ENCODE measurements around the gene PRSS27.
A peak's percentile ranks its signal among the peaks of the same experiment; 100 is the strongest.

PRSS27 gene

GRCh38 chr16:2720064-2720457, at the start of gene PRSS27:
Gene PRSS27, minus strand, starts transcription at chr16:2720224. Its CDS starts 64 bp downstream, at chr16:2720160.
- no peak for DNase-seq (ENCODE audit: low read depth)

- no peak for DNase-seq (ENCODE audit: low read depth)
These were observed 49.6 kb upstream of the PRSS27 start for GRCh38 chr16:2769675-2770056.

- DNase-seq (ENCODE audit: low read depth), result no peak
These were observed 49.1 kb upstream of the PRSS27 start for GRCh38 chr16:2769100-2769529.

GRCh38 chr16:2768403-2769089, 48.5 kb upstream of the PRSS27 start:
- DNase-seq (ENCODE audit: low read depth), result no peak

- no peak for DNase-seq (ENCODE audit: low read depth)
These were observed 47.9 kb upstream of the PRSS27 start for GRCh38 chr16:2767891-2768290.

GRCh38 chr16:2767140-2767731, 47.2 kb upstream of the PRSS27 start:
- no peak for DNase-seq (ENCODE audit: low read depth)

- no peak for DNase-seq (ENCODE audit: low read depth)
These were observed 46.6 kb upstream of the PRSS27 start for GRCh38 chr16:2766430-2767139.

- DNase-seq (ENCODE audit: low read depth), result no peak
These were observed 45.7 kb upstream of the PRSS27 start for GRCh38 chr16:2765462-2766404.

GRCh38 chr16:2764718-2765117, 44.7 kb upstream of the PRSS27 start:
- no peak for DNase-seq (ENCODE audit: low read depth)

GRCh38 chr16:2763173-2763572, 43.1 kb upstream of the PRSS27 start:
- DNase-seq (ENCODE audit: low read depth), result no peak

GRCh38 chr16:2762711-2763110, 42.7 kb upstream of the PRSS27 start:
- no peak for DNase-seq (ENCODE audit: low read depth)

- DNase-seq (ENCODE audit: low read depth), result no peak
These were observed 42.0 kb upstream of the PRSS27 start for GRCh38 chr16:2761886-2762583.

GRCh38 chr16:2761472-2761871, 41.4 kb upstream of the PRSS27 start:
- DNase-seq (ENCODE audit: low read depth), result no peak

GRCh38 chr16:2757344-2757743, 37.3 kb upstream of the PRSS27 start:
- DNase-seq (ENCODE audit: low read depth), result no peak

- DNase-seq (ENCODE audit: low read depth), result no peak
These were observed 36.4 kb upstream of the PRSS27 start for GRCh38 chr16:2756288-2757015.

- no peak for DNase-seq (ENCODE audit: low read depth)
These were observed 35.1 kb upstream of the PRSS27 start for GRCh38 chr16:2755158-2755557.

GRCh38 chr16:2753733-2754020, 33.7 kb upstream of the PRSS27 start:
- DNase-seq (ENCODE audit: low read depth), result no peak

- peak; percentile 51 for DNase-seq (ENCODE audit: low read depth)
These were observed 33.1 kb upstream of the PRSS27 start for GRCh38 chr16:2752850-2753732.

- DNase-seq (ENCODE audit: low read depth), result peak; percentile 89
These were observed 32.2 kb upstream of the PRSS27 start, which contains the start of gene SRRM2 for GRCh38 chr16:2752035-2752849. Gene SRRM2, plus strand, starts transcription at chr16:2752638. Its CDS starts 3,727 bp downstream, at chr16:2756365.

Data from activated T-helper 1 cell treated with Interleukin-2 at 50 U/mL for 16 hours (primary cell).